Measurements from ENCODE around the gene C2CD3. TPM values are rescaled to one million over a fixed set of nuclear protein-coding genes. Genes with fewer than 3 reads are reported as not detected.

The C2CD3 gene
- total RNA-seq, 1 experiment from 2014 or later = 22.0 TPM

- H3K4me3 Mint-ChIP-seq = no peak overlapping the region
- H3K23me2 ChIP-seq (ENCODE audit: insufficient read length, low read depth, low read length, poor library complexity, severe bottlenecking) = no peaks in the 10 kb centered on the region
- WGBS (ENCODE audit: extremely low coverage, insufficient read length, low lambda C conversion rate) = no CpG with 5 or more reads among the region's 3 CpGs
- no peak overlapping the region for H2AFZ ChIP-seq (ENCODE audit: low read length)
- H3K23ac ChIP-seq (ENCODE audit: insufficient read length, low read depth, low read length) = no peak overlapping the region
- H4K20me1 ChIP-seq (ENCODE audit: control insufficient read depth, insufficient read depth, insufficient read length) = no peaks in the 10 kb centered on the region
- no peak overlapping the region for H2BK12ac ChIP-seq (ENCODE audit: insufficient read length, low read depth, low read length)
- no peak overlapping the region for H2BK15ac ChIP-seq (ENCODE audit: low read depth, low read length)
- peaks cover 7 to 14% (median 12%) of the 10 kb centered on the region in 3 experiments; a peak in 5 of 7 replicates for H3K36me3 Mint-ChIP-seq (ENCODE audit: insufficient read depth in 1 of 3, low read depth in 3 of 3)
- no peak overlapping the region for H3K4ac ChIP-seq (ENCODE audit: low read depth, low read length)
- H3K4me1 ChIP-seq (ENCODE audit: insufficient read depth, low read length) = no peaks in the 10 kb centered on the region
- H3K27me3 ChIP-seq (ENCODE audit: insufficient read depth, low read length) = no peaks in the 10 kb centered on the region
- H3K27ac Mint-ChIP-seq = no peak overlapping the region; a peak in 1 of 7 replicates
- no peak overlapping the region for H2AK5ac ChIP-seq (ENCODE audit: insufficient read length, low read length)
- H2BK120ac ChIP-seq (ENCODE audit: low read depth, low read length, poor library complexity, severe bottlenecking) = no peak overlapping the region
- H3K27me3 Mint-ChIP-seq (ENCODE audit: low read depth) = no peaks in the 10 kb centered on the region
- TF ChIP-seq CTCF (conservative IDR thresholded peaks at IDR 0.05) = no peak
- no peak overlapping the region for H3K4me2 ChIP-seq (ENCODE audit: insufficient read depth, insufficient read length, low read length)
- no peak overlapping the region for H3K56ac ChIP-seq (ENCODE audit: insufficient read length, low read depth, low read length)
- H3K9me3 Mint-ChIP-seq = no peaks in the 10 kb centered on the region
- no peak overlapping the region for H4K8ac ChIP-seq (replicated peaks; ENCODE audit: insufficient read length, low read depth, low read length)
- no peaks in the 10 kb centered on the region for H3K79me2 ChIP-seq (ENCODE audit: insufficient read depth, low read length)
- no peaks in the 10 kb centered on the region for H3K4me1 Mint-ChIP-seq
- H2BK20ac ChIP-seq (ENCODE audit: low read depth, low read length, poor library complexity, severe bottlenecking) = no peak overlapping the region
- no peak overlapping the region for H4K5ac ChIP-seq (ENCODE audit: insufficient read length, low read depth, low read length)
- no peak overlapping the region for H3K18ac ChIP-seq (ENCODE audit: insufficient read length, low read depth, low read length)
- H3K9me3 ChIP-seq (ENCODE audit: control insufficient read depth, low read depth, low read length) = no peaks in the 10 kb centered on the region
- no peak overlapping the region for H2BK5ac ChIP-seq (ENCODE audit: insufficient read length, low read length)
- no peak overlapping the region for H4K91ac ChIP-seq (ENCODE audit: insufficient read length, low read depth, low read length)
- H3K9ac ChIP-seq (ENCODE audit: extremely low read depth, insufficient read length, low read length) = no peak overlapping the region
- no peak overlapping the region for H3K27ac ChIP-seq (ENCODE audit: insufficient read length, low read depth, low read length)
- no peak overlapping the region for H3T11ph ChIP-seq (ENCODE audit: low read length)
- H3K14ac ChIP-seq (ENCODE audit: insufficient read depth, low read length) = no peak overlapping the region
- DNase-seq = no peak
- H3K79me1 ChIP-seq (ENCODE audit: insufficient read depth, low read depth, low read length, poor library complexity, severe bottlenecking) = no peaks in the 10 kb centered on the region
Observed at GRCh38 chr11:74070723-74071492, 99.9 kb downstream of the C2CD3 start.

Measured in H9 (cell line).